ENCODE measurements around the gene IGFBP7.

GRCh38 chr4:57044996-57045395, 65.2 kb downstream of the IGFBP7 start:
- TF ChIP-seq POLR2A (IDR thresholded peaks at IDR 0.05; ENCODE audit: low read length), result no peak
- no peak for TF ChIP-seq GATA1 (IDR thresholded peaks at IDR 0.05; ENCODE audit: low read depth, low read length)

Measured in erythroblast (primary cell).